ENCODE measurements around the gene PIGN. TPM values are rescaled to one million over a fixed set of nuclear protein-coding genes. Genes with fewer than 3 reads are reported as not detected.
A peak's percentile ranks its signal among the peaks of the same experiment; 100 is the strongest.

The PIGN gene, protein sequence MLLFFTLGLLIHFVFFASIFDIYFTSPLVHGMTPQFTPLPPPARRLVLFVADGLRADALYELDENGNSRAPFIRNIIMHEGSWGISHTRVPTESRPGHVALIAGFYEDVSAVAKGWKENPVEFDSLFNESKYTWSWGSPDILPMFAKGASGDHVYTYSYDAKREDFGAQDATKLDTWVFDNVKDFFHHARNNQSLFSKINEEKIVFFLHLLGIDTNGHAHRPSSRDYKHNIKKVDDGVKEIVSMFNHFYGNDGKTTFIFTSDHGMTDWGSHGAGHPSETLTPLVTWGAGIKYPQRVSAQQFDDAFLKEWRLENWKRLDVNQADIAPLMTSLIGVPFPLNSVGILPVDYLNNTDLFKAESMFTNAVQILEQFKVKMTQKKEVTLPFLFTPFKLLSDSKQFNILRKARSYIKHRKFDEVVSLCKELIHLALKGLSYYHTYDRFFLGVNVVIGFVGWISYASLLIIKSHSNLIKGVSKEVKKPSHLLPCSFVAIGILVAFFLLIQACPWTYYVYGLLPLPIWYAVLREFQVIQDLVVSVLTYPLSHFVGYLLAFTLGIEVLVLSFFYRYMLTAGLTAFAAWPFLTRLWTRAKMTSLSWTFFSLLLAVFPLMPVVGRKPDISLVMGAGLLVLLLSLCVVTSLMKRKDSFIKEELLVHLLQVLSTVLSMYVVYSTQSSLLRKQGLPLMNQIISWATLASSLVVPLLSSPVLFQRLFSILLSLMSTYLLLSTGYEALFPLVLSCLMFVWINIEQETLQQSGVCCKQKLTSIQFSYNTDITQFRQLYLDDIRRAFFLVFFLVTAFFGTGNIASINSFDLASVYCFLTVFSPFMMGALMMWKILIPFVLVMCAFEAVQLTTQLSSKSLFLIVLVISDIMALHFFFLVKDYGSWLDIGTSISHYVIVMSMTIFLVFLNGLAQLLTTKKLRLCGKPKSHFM
- 10 to 100 TPM; 18.6 to 23.7 TPM for total RNA-seq
- long read RNA-seq, donor 1, full-length matches to known transcripts = 1 of 5 reads
- long read RNA-seq, donor 1, partial matches to known transcripts = 2 of 5 reads
- long read RNA-seq, donor 1, other reads (novel, unspliced or antisense) = 2 of 5 reads
- long read RNA-seq, donor 2, full-length matches to known transcripts = 1 of 2 reads
- long read RNA-seq, donor 2, partial matches to known transcripts = 1 of 2 reads
- long read RNA-seq, donor 2, other reads (novel, unspliced or antisense) = 0 of 2 reads

DNA sequence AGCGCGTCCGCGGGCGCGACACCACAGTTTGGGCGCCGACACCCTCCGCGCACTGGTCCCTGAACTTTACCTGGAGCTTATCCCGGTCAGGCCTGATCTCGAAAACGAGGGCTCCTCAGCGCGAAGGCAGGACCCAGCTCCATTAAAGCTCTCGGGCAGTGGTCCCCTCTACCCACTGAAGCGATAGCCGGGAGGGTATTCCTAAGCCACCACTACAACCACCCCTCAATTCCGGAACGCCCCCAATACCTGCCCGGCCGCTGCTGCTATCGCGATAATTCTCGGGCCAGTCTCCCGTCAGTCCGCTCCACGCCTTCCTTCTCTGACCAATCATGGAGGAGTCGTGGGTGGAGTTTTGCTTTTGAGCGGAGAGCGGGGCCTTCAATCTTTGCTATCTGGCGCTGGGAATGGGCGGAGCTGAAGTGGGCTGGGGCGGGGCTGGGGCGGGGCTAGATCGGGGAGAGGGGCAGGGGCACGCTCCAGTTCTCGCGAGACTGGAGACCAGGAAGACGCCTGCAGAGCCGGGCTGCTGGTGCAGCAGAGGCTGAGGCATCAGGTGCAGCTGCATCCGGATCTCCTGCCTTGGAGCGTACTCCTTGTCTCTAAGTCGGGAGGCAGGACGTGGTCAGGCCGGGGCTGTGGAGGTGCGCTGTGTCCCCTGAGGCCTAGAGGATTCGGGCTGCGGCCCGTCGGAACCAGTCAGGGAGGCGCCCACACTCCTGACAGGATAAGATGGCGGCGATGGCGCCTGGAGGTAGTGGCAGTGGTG, at the start of gene PIGN, which contains the start of gene RELCH:
PIGN (minus strand) TSS at position 283 of the 769 bp plus-strand sequence. CDS start 25,703 bp downstream, outside the sequence.
RELCH (plus strand) TSS at position 482 of the 769 bp plus-strand sequence; CDS start at position 733, 251 bp downstream.
- peak; percentile 97 for DNase-seq (ENCODE audit: low spot score)
- intact Hi-C loops (cut with DNase I) = loop anchor here (10.0 kb wide), 2 partner anchors 58 to 68 kb away; no protein-coding TSS in a partner anchor

DNA sequence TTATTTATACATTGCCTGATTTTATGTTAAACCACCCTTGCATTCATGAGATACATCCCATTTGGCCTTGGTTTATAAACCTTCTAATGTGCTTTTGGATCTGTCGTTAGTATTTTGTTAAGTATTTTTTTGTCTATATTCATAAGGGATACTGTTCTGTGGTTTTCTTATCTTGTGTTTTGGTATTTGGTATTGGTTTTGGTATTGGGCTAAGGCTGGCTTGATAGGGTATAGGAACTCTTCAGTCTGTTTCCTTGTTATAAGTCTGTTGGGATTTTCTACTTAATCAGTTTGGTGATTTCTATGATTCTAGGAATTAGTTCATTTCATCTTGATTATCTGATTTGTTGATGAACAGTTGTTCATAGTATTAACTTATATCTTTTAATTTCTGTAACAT, 49.4 kb upstream of the PIGN start:
- intact Hi-C loops (cut with DNase I) = no loop called here
- no peak for DNase-seq (ENCODE audit: low spot score)

DNA sequence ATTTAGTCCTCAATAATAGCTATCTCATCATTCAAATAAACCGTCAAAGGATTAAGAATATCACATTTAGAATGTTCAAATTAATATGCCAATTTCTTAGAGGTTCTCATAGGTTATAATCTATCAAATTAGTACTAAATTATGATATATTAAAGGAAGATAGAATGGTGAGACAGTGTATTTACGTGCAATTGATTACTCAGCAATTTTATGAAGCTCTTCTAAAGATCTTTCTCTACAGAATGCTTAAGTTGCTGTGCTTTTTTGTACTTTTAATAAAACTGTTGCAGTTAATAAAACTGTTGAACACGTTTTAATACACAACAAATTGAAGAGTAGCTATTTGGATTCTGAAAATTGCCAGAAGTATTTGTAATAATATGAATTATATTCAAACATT, 39.2 kb upstream of the PIGN start:
- no peak for DNase-seq (ENCODE audit: low spot score)
- intact Hi-C loops (cut with DNase I) = no loop called here

DNA sequence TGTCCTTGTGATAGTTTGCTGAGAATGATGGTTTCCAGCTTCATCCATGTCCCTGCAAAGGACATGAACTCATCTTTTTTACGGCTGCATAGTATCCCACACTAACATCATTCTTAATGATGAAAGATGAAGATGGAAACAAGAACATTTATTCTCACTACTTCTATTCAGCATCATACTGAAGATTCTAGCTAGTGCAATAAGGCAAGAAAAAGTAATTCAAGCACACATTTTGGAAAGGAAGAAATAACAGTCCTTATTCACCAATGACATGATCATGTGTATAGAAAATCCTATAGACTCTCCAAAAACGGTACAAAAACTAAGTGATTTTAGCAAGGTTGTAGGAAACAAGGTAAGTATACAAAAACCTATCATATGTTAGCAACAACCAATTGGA, 37.4 kb upstream of the PIGN start:
- no peak for DNase-seq (ENCODE audit: low spot score)
- intact Hi-C loops (cut with DNase I) = no loop called here

DNA sequence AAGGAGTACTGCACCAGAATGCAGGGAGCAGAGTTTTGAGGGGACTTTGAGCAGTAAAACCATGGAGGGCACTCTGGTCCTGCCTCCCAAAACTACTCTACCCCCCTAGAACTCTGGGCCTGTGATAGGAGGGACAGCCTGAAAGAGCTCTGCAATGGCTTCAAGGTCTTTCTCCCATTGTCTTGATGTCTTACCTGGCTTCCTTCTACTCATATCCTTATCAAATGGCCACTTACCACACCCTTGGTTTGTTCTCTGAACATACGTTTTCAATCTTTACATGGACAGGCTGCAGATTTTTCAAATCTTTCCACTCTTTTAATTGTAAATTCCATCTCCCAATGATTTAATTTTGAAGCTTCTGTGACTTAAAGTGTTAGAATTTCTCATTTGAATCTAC, 27.9 kb upstream of the PIGN start:
- no peak for DNase-seq (ENCODE audit: low spot score)
- intact Hi-C loops (cut with DNase I) = no loop called here

DNA sequence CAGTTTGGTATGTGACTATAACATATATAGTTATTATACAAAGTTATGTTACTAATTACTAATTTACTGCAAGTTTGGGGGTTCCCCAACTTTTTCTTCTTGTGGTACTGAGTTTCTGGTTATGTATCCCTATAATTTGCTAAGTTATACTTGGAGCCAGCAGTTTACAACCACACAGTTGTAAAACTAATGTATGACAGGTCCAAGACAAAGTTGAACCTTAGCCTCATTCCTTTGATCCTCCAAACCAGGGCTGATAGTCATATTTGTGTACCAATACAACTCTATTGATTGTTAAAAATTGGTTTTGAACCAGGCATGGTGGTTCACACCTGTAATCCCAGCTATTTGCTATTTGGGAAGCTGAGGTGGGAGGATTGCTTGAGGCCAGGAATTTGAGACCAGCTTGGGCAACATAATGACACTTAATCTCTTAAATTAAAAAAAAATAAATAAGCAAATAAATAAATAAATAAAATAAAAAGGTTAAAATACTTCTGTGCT, 24.5 kb upstream of the PIGN start:
- DNase-seq (ENCODE audit: low spot score) = no peak

DNA sequence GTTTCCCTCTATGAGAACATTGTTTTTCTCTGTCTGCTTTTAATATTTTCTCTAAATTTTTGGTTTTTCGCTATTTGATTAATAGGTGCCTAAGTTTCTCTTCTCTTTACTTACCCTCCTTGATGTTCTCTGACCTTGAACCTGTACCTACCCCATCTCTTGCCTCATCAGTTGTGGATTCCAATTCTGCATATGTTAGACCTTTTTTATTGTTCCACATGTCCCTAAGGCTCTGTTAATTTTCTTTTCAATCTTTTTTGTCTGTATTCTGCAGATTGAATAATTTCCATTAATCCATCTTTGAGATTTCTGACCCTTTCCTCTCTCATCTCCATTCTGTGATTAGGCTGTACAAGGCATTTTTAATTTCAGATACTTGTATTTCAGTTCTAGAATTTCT, 23.3 kb upstream of the PIGN start:
- intact Hi-C loops (cut with DNase I) = no loop called here

More for the DNA sequence above, 24.5 kb upstream of the PIGN start:
- intact Hi-C loops (cut with DNase I) = no loop called here

DNA sequence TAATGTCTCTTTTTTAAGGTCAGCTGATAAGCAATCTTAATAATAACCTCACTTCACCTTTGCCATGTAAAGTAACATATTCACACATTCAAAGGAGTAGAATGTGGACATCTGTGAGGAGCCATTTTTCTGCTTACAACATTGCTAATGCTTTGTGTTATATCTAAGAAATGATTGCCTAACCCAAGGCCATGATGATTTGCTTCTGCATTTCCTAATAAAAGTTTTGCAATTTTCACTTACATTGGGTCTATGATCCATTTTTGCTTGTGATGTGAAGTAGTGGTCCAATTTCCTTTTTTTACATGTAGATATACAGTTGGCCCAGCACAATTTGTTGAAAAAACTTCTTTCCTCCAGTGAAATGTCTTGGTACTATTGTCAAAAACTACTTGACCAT, 22.2 kb upstream of the PIGN start:
- intact Hi-C loops (cut with DNase I) = no loop called here
- no peak for DNase-seq (ENCODE audit: low spot score)

More for the DNA sequence above, 23.3 kb upstream of the PIGN start:
- DNase-seq (ENCODE audit: low spot score) = no peak

DNA sequence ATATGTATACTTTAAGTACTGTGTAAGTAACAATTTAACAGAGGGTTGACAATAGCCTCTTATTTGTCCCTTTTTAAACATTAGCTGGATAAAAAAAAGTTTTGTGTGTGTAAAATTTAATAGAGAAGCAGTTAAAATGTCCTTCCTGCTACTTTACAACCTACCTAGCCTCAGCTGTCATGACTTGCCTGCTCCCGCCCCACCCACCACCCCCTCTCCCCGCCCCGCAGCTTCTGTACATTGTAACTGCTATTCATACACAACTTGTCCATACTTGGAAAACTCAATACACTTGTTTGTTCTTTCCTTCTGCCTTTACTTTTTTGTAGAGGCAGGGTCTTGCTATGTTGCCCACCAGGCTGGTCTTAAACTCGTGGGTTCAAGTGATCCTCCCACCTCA, 19.7 kb upstream of the PIGN start:
- intact Hi-C loops (cut with DNase I) = no loop called here
- DNase-seq (ENCODE audit: low spot score) = no peak

DNA sequence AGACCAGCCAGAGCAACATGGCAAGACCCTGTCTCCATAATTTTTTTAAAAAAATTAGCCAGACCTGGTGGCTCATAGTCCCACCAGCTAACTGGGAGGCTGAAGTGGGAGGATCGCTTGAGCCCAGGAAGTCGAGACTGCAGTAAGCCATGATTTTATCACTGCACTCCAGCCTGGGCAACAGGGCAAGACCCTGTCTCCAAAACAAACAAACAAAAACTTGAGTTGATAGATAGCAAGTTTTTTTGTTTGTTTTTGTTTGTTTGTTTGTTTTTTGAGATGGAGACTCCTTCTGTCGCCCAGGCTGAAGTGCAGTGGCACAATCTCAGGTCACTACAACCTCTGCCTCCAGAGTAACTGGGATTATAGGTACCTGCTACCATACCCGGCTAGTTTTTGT, 19.0 kb upstream of the PIGN start:
- no peak for DNase-seq (ENCODE audit: low spot score)
- intact Hi-C loops (cut with DNase I) = no loop called here

DNA sequence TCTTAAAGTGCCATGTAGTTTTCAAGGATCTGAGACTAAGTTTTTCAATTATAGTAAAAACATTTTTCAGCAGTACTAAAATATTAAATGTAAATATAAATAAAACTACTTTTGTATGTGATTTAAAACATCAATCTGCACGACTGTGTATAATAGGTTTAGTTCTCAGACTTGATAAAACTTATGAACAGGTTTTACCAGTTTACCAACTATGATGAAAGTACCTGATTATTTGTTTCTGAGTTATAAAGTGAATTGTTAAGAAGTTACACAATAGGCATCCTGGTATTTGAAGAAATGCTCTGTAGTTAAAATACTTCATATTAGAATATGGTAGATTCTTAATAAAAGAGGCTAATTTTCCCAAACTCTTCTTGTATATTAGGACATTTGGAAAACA, 15.0 kb upstream of the PIGN start:
- no peak for DNase-seq (ENCODE audit: low spot score)
- intact Hi-C loops (cut with DNase I) = loop anchor here in 1 of 2 donors (5.0 kb wide), 1 partner anchor 1275 kb away; the partner anchor contains the start of gene SERPINB5

DNA sequence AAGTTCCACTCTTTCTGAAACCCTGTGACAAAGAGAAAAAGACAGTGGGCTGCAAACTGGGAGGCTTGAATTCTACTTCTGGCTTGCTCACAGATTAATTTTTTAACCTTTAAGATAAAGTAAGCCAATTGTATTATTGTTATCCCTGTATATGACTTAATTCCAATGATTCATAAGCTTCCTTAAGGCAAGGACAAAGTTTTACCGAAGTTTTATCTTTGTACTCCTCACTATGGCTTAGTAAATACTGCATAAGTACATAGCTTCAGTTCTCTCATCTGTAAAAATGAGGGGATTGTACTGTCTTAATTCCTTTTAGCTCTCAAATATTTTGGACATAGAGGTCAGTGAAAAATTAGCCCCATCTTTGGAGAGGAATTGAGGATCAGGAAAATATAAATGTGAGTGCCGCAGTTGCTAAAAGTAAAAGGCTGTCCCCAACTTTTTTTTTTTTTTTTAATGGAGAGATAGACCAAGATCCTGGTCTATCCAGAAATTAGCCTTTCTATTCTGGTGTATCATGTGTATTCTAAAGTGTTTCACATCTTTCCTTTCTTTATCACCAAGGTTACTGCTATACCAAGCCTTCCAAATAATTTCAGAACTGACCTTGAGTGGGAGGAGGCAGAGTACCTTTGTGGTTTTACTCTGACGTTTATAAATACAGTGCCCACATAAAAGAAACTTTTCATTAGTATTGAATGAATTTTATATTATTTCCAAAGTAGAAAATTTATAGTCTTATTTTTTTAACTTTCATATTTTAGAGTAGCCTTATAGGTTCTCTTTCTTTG, 13.5 kb upstream of the PIGN start:
- no peak for DNase-seq (ENCODE audit: low spot score)
- intact Hi-C loops (cut with DNase I) = loop anchor here in 1 of 2 donors (5.0 kb wide), 1 partner anchor 1277 kb away; the partner anchor contains the start of gene SERPINB5

DNA sequence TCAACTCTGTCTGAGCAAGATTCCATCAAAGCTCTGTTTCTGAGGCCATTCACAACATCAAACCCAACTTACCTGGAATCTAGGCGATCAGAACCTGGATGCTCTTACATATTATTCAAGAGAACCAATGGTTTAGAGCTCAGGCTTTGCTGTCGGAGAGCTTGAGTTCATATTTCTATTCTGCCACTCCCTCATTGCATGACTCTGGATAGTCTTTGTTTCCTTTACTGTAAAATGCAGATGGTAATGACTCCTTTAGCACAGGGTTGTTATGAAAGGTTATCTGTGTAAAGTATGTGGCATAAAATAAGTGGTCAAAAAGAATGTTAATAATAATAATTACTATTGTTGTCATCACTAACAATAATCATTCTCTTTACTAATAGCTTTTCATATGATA, 12.8 kb upstream of the PIGN start:
- no peak for DNase-seq (ENCODE audit: low spot score)
- intact Hi-C loops (cut with DNase I) = loop anchor here in 1 of 2 donors (5.0 kb wide), 1 partner anchor 1278 kb away; the partner anchor contains the start of gene SERPINB5

DNA sequence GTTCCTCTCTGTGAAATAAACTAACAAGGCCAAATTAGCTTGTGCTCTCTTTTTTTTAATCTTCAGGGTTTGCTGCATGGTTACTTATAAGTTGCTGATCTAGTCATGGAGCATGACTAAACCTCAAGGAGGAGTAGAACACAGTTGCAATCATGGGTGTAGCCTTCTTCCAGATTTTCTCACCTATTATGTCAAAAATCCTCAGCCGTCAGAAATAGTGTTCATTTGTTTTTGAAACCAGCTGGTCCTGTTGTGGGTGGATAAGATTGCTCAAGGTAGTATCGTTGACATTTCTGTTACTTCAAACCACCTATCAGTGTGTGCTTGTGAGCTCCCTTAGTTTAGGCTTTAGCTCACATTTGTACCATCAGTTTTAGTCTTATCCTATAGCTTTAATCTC, 11.4 kb upstream of the PIGN start:
- intact Hi-C loops (cut with DNase I) = no loop called here
- no peak for DNase-seq (ENCODE audit: low spot score)

DNA sequence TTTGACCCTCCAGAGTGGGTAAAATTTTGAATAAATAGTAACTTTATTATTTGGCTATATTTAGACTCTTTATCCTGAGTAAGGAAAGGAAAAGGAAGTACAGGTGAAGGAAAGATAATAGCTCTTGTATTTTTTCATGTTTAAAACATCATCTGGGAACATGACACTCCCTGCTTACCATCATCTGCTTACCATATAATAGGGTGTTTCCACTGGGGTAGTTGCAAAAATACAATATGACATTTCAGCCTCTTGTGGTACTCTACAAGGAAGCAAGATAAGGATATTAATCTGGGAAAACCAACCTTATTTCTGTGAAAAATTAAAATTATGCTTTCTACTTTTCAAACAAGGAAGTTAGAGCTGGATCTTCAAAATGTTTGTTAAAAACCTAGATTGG, 10.1 kb upstream of the PIGN start:
- no peak for DNase-seq (ENCODE audit: low spot score)
- intact Hi-C loops (cut with DNase I) = no loop called here

DNA sequence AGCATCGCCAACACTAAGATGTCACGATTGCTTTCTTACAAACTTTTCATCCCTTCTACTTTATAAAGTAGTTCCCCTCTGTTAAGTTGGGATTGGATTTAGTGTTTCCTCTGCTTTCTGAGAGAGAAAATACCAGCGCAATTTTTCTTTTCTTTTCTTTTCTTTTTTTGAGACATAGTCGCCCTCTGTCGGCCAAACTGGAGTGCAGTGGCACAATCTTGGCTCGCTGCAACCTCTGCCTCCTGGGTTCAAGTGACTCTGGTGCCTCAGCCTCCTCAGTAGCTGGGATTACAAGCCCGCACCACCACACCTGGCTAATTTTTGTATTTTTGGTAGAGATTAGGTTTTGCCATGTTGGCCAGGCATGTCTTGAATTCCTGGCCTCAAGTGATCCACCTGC, 9.2 kb upstream of the PIGN start:
- no peak for DNase-seq (ENCODE audit: low spot score)
- intact Hi-C loops (cut with DNase I) = no loop called here

DNA sequence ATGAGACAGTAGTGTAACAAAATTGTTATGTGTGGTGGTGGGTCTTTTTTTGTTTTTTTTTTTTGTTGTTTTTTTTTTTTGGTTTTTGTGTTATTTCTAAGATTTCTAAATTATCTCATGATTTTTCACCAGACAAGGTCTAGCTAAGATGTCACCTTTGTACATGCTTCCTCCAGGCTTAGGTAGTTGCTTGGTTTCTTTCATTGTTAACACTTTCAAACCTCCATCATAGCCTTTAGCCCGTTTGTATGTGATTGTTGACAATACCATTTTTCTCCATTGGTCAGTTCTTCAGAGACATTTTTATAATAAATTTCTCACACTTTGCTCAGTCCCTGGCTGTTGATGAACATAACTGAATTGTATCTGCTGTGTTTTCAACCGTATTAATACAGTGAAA, 2.4 kb upstream of the PIGN start:
- intact Hi-C loops (cut with DNase I) = loop anchor here (10.0 kb wide), 2 partner anchors 56 to 66 kb away; no protein-coding TSS in a partner anchor
- DNase-seq (ENCODE audit: low spot score) = no peak

Measured in posterior vena cava (tissue), 2 donors.